NB4 (cell line): ENCODE results near the gene RPA4.

ENCODE experiments used
- POLR2A ChIP-seq: IDR thresholded peaks from 2 replicates; pipeline ENCODE4 v1.6.1; 2011; ENCODE audit warnings: mild to moderate bottlenecking; ENCODE audit not compliant: insufficient read length; ENCODE audit errors: extremely low read depth
- TF ChIP-seq, protein P1 (sequence below): IDR thresholded peaks from one replicate; pipeline ENCODE4 v1.5.1; 2012; ENCODE audit warnings: low read depth, low read length
- TF ChIP-seq, protein P2 (sequence below): IDR thresholded peaks from 2 replicates; pipeline ENCODE4 v1.6.1; 2011; ENCODE audit warnings: low read depth, low read length

DNA sequence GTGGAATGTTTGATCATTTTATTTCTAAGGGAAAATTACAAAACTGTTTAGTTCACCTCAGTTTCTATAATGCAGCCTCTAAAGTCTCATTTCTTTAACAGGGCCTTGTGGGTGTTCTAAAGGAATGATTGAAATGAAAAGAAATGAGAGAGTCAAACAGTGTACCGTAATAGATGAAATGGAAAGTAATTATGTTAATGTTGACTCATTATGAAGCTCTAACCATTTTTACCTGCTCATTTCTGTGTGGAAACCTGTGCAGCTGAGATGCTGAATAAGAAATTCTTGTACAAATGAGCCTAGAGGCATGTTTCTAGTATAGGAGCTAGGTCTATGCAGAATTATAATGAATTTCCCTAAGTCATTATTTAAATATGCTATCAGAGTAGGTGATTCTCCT, 45.2 kb upstream of the RPA4 start:
- TF ChIP-seq, protein P1, sequence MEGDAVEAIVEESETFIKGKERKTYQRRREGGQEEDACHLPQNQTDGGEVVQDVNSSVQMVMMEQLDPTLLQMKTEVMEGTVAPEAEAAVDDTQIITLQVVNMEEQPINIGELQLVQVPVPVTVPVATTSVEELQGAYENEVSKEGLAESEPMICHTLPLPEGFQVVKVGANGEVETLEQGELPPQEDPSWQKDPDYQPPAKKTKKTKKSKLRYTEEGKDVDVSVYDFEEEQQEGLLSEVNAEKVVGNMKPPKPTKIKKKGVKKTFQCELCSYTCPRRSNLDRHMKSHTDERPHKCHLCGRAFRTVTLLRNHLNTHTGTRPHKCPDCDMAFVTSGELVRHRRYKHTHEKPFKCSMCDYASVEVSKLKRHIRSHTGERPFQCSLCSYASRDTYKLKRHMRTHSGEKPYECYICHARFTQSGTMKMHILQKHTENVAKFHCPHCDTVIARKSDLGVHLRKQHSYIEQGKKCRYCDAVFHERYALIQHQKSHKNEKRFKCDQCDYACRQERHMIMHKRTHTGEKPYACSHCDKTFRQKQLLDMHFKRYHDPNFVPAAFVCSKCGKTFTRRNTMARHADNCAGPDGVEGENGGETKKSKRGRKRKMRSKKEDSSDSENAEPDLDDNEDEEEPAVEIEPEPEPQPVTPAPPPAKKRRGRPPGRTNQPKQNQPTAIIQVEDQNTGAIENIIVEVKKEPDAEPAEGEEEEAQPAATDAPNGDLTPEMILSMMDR: no peak
- TF ChIP-seq, protein P2, sequence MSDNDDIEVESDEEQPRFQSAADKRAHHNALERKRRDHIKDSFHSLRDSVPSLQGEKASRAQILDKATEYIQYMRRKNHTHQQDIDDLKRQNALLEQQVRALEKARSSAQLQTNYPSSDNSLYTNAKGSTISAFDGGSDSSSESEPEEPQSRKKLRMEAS: no peak
- no peak for TF ChIP-seq POLR2A
